Lower lobe of right lung (tissue), 2 donors: ENCODE data around the gene SLC10A3. TPM values are rescaled to one million over a fixed set of nuclear protein-coding genes. Genes with fewer than 3 reads are reported as not detected.

Experiments used
- ATAC-seq, 2 donors: fragments of 200-7000 bp; cut with Tn5 transposase; one replicate each; pipeline ENCODE4 v1.9.1; 2020 to 2022; ENCODE audit warnings: mild to moderate bottlenecking in 2 of 2, moderate library complexity in 2 of 2
- DNase-seq: peaks from one replicate; pipeline ENCODE4 v3.0.0-alpha.2; 2020
- H3K27ac ChIP-seq: fragments of 200-600 bp; one replicate; pipeline ENCODE4 v1.8.0; 2022
- H3K27me3 ChIP-seq: fragments of 200-600 bp; one replicate; pipeline ENCODE4 v1.8.0; 2022; ENCODE audit warnings: low read depth
- H3K36me3 ChIP-seq: fragments of 200-600 bp; one replicate; pipeline ENCODE4 v1.8.0; 2022; ENCODE audit warnings: mild to moderate bottlenecking
- H3K4me1 ChIP-seq: fragments of 200-600 bp; one replicate; pipeline ENCODE4 v1.8.0; 2022
- H3K4me3 ChIP-seq: fragments of 200-600 bp; one replicate; pipeline ENCODE4 v1.8.0; 2022; ENCODE audit warnings: mild to moderate bottlenecking
- H3K9me3 ChIP-seq: fragments of 200-600 bp; one replicate; pipeline ENCODE4 v1.8.0; 2022
- CTCF ChIP-seq: fragments of 200-600 bp; IDR thresholded peaks from one replicate; pipeline ENCODE4 v1.8.0; 2022; ENCODE audit warnings: antibody characterized with exemption, mild to moderate bottlenecking
- intact Hi-C: fragments of 100-400 bp; cut with DNase I; formaldehyde crosslinking; loops from one replicate; pipeline ENCODE4 v1.11.0; 2022
- long read RNA-seq: library from polyadenylated mRNA; unstranded; transcript quantifications from one replicate; pipeline ENCODE4 v2.0.0, GENCODE V29; 2021
- total RNA-seq: library from RNA; stranded (reverse); fragmentation: NEBNext Ultra II Directional; extraction: Animal tissue kit (Norgen Biotek cat#: 25700); gene quantifications from one replicate; pipeline ENCODE4 v1.2.1, GENCODE V29; 2021
- donor health status: DM: no; HTN: yes; CAD: no; lungs with severe emphysema.

SLC10A3 gene
- total RNA-seq: 20.2 TPM
- long read RNA-seq, transcript SLC10A3-204 (3 exons, 1,862 nt): minor isoform, 5 of 145 reads
- long read RNA-seq, transcript SLC10A3-201 (2 exons, 2,161 nt): major isoform, 114 of 145 reads
- long read RNA-seq, partial matches to known transcripts: 20 of 145 reads
- long read RNA-seq, other reads (novel, unspliced or antisense): 6 of 145 reads

GRCh38 chrX:154490414-154491083 lies at the start of gene SLC10A3:
SLC10A3 (minus strand) TSS chrX:154490629; CDS start chrX:154488940, 1,689 bp downstream.
- ATAC-seq: peak; percentile 92 to 96
- Histone ChIP-seq H3K27me3 (no peaks in the 10 kb centered on the region), H3K36me3 (no peaks in the 10 kb centered on the region), H3K4me3 (peak within 1 kb of the TSS; percentile 63), H3K27ac (peak within 1 kb of the TSS; percentile 94), H3K9me3 (no peaks in the 10 kb centered on the region), H3K4me1 (peaks cover 19% of the 10 kb centered on the region)
- intact Hi-C loops: no loop called here
- peak; percentile 95 for DNase-seq
- TF ChIP-seq CTCF: no peak

- H3K36me3 ChIP-seq: peaks cover 11% of the 10 kb centered on the region
- intact Hi-C loops: no loop called here
- no peak overlapping the region for H3K4me3 ChIP-seq
- H3K9me3 ChIP-seq: no peaks in the 10 kb centered on the region
- peaks cover 28% of the 10 kb centered on the region for H3K4me1 ChIP-seq
- DNase-seq (no peak), ATAC-seq (no peak)
- no peak for TF ChIP-seq CTCF
- H3K27me3 ChIP-seq: no peaks in the 10 kb centered on the region
- no peak overlapping the region for H3K27ac ChIP-seq
Measured at GRCh38 chrX:154539077-154539476, 48.6 kb upstream of the SLC10A3 start.

- peaks cover 29% of the 10 kb centered on the region for H3K36me3 ChIP-seq
- intact Hi-C loops: no loop called here
- H3K27ac ChIP-seq: no peak overlapping the region
- no peaks in the 10 kb centered on the region for H3K27me3 ChIP-seq
- DNase-seq (no peak), ATAC-seq (no peak)
- H3K4me3 ChIP-seq: no peak overlapping the region
- H3K4me1 ChIP-seq: no peaks in the 10 kb centered on the region
- no peak for TF ChIP-seq CTCF
- H3K9me3 ChIP-seq: no peaks in the 10 kb centered on the region
Measured at GRCh38 chrX:154535892-154536291, 45.5 kb upstream of the SLC10A3 start.

GRCh38 chrX:154534526-154535322 lies 44.3 kb upstream of the SLC10A3 start:
- no peaks in the 10 kb centered on the region for H3K9me3 ChIP-seq
- ATAC-seq (peak; percentile 90 to 96), DNase-seq (peak; percentile 92)
- H3K27ac ChIP-seq: peak overlapping the region; percentile 36
- H3K4me3 ChIP-seq: no peak overlapping the region
- no peaks in the 10 kb centered on the region for H3K27me3 ChIP-seq
- peaks cover 29% of the 10 kb centered on the region for H3K36me3 ChIP-seq
- intact Hi-C loops: no loop called here
- TF ChIP-seq CTCF: peak; percentile 97
- H3K4me1 ChIP-seq: no peaks in the 10 kb centered on the region

GRCh38 chrX:154532690-154533089 lies 42.3 kb upstream of the SLC10A3 start:
- Histone ChIP-seq H3K9me3 (no peaks in the 10 kb centered on the region), H3K36me3 (peaks cover 29% of the 10 kb centered on the region), H3K27me3 (no peaks in the 10 kb centered on the region), H3K27ac (no peak overlapping the region), H3K4me3 (no peak overlapping the region), H3K4me1 (no peaks in the 10 kb centered on the region)
- TF ChIP-seq CTCF: no peak
- ATAC-seq (no peak), DNase-seq (no peak)
- intact Hi-C loops: no loop called here
